Stimulated activated CD4-positive, alpha-beta T cell treated with anti-CD3 and anti-CD28 coated beads, Interleukin-15, amount 100 ng/mL, for 1 hour (primary cell): Measurements from ENCODE around the gene INTS11.

Experiments
- DNase-seq, 2 donors: peaks; one replicate each; pipeline ENCODE4 v3.0.0-alpha.2; 2020; ENCODE audit warnings: low read depth in 1 of 2, low spot score in 1 of 2

INTS11 gene

DNA sequence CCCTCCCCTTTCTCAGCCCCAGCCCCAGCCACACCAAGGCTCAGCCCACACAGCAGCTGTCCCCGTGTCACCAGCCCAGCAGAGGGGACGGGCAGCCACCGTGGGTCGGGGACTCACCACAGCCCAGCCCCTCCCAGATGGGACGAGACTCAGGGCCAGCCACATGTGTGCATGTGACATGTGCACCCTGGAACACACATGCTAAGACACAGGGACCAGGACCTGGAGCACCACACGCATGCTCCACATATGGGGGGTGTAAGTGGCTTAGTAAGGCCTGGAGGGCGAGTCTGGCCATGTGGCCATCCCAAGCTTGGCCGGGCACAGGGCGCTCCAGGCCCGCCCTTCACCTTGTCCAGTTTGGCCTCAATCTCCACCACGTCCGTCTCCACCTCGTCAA is 20.7 kb downstream of the INTS11 start:
- DNase-seq, result no peak

DNA sequence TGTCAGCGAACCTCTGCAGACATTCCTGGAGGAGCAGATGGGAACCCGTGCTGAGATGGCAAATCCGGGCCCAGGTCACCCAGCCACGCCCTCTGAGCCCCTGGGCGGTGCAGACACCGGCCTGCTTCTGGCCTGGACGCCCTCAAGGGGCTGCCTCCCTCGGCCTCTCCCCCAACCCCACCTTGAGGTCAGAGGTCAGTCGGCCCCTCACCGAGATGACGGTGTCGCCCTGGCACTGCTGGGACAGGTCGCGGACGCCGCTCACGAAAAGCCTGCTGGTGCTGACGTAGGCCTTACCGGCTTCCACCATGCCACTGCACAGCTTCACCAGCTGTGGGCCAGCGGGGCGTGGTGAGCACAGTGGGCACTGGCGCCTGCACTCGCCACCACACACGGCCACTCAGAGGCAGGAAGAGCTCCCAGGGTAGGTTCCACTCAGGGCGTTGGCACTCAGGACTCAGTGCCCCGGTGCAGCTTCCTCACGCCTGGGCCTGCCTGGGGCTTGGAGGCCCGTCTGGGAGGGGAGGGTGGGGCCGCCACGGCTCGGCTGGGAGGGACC is 21.4 kb downstream of the INTS11 start:
- DNase-seq, result no peak

DNA sequence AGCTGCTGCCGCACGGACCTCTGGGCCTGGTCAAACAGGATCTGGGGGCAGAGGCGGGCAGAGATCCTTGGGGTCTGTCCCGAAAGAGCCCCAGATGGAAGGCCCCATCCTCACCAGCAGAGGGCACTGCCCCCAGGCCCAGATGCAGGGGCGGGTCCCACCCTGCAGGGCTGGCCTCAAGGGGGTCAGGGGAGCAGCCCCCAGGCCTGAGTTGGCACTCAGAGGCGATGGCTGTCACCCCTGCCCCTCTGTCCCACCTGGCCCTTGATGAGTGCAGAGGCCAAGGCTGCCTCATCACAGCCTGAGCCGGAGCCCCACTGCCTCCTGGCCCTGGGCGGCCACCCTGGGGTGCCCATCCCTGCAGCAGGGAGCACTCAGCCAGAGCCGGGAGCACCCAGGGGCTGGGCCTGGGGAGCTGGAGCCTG is 22.4 kb downstream of the INTS11 start:
- no peak for DNase-seq

DNA sequence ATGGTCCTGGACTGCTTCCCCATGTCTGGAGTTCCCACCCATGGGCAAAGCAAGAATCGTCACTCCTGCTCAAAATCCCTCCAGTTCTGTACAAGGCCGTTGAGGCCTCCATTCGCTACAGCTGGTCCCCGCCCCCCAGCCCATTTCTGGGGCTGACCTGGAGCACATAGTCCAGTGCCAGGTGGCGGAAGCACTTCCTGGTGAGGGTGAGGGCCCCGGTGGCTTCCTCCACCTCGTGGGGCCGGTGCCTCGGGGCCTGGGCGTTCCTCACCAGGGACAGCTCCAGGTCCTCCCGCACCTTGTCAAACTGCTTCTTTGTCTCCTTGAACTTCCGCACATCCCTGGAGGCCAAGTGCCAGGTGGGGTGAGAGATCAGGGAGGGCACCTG is 24.1 kb downstream of the INTS11 start:
- DNase-seq, result no peak

DNA sequence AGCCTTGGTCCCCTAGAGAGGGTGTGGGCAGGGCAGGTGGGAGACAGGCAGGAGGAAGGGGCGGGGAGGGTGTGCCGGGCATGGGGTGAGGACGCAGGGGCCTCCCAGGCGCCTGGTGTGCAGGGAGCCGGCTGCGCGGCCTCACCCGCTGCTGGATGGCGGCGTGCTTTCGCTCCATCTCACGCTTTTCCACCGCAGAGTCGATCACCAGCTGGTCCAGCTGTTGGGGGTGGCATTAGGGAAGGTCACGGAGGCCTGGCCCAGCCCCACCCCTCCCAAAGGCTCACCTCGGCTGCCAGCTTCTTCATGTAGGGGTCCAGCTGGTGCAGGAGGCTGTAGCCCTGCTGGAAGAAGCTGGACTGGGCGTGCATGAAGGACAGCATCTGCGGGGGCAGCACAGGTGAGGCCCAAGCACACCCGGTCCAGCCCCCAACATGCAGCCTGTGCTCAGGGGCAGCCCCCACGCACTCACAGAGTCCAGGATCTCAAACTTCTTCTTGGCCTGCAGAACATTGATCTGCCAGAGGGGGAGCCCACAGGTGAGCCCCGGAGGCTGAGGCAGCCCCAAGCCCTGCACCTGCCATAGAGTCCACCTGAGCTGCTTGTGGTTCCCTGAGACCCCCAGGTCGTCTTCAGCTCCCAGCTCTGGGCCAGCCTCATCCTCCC is 24.6 kb downstream of the INTS11 start:
- no peak for DNase-seq

DNA sequence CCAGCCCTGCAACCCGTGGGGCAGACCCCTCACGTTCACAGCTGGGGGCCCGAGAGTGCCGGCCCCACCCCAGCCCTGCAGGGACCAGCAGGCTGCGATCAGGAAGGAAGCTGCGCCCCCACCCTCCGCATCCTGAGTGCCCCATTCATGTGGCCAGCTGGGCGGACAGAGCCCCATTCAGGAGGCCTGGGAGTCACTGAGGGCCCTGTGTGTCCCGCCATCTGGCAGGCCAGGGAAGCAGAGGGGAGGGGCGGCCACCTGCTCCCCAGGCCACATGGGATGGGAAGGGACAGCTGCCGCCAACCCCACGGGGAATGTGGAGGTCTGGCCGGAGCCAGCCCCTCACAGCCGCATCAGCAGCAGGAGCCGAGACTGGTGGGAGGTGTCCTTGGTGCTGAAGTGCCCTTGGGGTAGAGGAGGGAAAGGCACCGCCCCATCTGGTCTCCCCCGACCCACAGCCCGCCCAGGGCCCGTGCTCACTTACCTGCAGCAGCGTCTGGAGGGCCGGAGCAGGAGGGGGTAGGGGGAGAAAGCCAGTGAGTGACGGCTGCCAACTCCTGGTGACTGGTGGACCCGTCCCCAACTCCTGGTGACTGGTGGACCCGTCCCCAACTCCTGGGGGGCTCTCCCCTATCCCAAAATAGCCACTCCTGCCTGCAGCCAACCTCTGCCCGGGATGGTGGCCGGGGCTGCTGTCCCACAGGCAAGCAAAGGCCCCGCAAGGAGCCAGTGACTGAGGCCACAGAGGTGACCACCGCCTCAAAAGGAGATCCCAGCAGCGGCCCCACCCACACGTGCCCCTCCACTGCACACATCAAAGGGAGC is 25.4 kb downstream of the INTS11 start:
- no peak for DNase-seq

DNA sequence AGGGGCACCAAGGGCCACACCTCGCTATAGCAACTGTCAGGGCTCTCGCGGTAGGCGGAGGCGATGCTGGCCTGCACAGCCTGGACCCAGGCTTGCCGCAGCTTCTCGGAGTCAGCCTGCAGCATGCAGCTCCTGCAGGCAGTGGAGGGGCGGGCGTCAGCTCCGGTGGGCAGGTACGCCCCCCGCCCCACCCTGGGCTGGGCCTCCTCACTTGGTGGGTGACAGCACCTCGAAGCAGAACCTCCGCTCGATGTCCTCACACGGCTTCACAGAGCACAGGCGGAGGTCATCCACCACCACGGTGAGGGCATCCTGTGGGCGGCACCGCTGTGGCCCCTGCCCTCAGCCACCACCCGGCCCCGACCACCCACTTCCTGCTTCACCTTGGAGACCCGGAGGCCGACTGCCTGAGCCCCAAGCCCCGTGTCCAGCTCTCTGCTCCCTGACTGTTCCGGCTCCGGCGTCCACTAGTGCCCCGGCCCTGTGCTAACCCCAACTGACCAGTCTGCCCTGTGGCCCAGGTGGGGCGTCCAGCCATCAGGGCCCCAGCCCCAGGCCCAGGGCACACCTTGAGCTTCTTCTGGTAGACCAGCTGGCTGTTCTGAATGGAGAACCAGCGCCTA is 26.5 kb downstream of the INTS11 start:
- no peak for DNase-seq

DNA sequence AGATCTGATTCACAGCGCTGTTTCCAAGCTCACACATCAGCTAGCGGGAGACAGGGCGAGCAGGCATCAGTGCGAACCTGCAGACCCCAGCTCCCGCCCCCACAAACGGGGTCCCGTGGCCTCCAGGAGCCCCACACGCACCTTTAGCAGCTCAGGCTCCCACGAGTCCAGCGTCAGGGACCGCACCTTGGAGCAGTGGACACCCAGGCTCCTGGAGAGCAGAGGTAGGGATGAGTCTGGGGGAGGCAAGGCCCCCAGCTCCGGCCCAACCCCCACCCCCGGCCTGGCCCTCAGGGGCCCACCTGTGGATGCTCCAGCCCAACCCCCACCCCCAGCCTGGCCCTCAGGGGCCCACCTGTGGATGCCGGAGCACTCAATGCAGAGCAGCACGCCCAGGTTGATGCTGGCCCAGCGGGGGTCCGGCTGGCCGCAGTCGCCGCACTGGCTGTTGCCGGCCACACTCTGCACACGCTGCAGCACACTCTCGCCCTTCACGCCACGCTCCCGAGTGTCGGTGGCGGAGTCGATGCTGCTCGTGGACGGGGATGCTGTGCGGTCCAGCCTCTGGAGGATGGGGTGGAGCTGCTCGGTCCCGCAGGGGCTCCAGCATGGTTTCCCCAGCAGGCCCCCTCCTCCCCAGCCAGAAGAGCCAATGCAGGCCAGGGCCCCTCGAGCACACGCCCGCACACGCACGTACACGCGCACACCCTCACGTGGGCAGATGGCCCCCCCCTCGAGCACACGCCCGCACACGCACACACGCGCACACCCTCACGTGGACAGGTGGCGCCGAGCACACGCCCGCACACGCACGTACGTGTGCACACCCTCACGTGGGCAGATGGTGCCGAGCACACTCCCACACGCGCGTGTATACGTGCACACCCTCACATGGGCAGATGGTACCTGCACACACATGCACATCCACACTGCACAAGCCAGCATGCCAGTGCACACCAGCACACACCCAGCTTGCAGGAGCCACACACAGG is 28.1 kb downstream of the INTS11 start:
- no peak for DNase-seq

DNA sequence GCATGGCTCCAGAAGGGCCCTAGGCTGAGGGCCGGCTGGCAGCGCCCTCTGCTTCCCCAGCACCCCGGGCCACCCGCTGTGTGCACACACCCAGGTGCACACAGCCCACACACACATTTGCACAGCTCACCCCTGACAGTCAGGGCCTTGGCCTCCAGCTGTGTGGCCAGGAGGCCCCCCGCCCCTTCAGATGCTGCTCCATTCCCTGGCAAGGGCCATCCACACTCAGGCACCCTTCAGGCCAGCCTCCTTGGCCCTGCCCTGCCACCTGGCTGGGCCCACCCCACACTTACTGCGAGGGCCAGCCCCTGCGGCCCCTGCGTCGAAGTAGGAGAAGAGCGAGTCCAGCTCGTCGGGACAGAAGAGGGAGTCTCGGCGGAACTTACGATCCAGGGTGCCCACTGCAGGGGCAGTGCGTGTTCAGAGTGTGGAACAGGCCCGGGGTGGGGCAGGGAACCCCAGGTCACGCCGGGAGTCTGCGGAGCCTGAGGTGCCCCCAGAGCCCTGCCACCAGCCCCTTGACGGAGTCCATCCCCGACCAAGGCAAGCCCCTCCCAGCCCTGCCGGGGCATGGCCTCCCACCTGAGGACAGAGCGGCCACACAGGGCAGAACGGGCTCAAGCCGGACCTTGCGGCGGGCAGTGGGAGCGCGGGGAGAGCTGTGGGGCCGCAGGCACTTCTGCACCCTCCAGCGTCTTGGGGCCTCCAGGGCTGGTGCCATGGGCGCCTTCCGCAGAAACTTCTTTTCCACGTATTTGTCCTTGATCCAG is 29.1 kb downstream of the INTS11 start:
- DNase-seq, result no peak

DNA sequence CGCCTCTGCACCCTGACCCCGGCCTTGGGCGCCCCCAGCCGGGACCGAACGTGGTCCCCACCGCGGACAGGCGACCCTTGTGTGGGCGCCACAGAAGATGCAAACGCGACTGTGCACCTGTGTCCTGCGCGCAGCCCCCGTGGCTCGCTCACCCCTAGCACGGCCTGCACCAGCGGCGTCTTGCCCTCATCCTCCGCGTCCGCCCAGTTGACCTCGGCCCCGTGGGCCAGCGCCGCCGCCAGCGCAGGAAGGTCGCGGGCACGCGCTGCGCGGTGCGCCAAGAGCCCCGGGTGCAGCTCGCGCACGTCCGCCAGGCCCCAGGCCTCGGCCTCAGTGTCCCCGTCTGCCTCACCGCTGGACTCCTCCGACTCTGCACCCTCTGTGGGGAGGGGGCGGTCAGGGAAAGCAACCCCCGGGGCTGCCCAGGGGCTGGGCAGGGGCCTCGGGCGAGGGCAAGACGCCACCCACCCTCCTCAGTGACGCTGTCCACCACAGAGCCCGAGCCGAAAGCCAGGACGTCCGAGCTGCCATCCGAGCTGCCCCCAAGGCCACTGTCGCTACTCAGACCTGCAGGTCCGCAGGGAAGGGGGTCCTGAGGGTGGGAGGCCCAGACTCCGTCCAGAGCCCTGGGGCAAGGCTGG is 30.1 kb downstream of the INTS11 start:
- DNase-seq, result no peak

DNA sequence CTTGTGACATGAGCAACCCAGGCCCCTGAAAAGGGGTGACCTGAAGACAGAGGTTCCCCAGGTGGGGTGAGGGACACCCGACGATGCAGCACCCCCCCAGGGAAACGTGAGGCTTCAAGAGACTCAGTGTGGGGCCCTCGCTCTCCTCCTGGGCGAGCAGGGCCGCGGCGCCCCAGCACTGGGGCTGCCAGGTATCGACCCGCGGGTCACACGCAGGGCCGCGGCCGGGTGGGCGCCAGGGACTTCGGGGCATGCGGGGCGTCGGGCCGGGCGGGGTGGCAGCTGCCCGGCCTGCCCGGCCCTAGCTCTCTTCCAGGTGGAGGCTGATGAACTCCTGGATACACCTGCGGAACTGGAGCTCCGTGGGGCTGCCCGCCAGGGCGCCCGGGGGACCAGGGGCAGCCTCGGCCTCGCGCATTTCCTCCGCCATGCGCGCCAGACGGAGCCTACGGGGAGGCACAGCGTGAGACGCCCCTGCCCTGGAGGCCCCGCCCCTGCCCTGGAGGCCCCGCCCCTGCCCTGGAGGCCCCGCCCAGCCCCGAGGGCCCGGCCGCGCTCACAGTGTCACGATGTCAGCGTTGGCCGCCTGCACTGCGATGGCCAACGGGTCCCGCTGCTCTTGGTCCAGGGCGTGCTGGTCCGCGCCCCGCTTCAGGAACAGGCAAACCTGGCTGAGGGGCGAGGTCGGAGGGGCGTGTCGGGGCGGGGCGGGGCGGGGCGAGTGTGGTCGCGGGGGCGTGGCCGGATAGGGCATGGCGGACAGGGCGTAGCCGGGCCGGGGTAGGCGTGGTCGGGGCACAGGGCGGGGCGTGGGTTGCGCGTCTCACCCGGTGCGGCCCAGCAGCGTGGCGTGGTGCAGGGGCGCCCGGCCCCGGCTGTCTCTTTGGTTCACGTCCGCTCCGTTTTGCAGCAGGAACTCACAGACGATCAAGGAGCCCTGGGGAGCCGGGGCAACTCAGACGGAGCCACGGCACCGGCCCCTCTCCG is 30.9 kb downstream of the INTS11 start:
- DNase-seq, result no peak

DNA sequence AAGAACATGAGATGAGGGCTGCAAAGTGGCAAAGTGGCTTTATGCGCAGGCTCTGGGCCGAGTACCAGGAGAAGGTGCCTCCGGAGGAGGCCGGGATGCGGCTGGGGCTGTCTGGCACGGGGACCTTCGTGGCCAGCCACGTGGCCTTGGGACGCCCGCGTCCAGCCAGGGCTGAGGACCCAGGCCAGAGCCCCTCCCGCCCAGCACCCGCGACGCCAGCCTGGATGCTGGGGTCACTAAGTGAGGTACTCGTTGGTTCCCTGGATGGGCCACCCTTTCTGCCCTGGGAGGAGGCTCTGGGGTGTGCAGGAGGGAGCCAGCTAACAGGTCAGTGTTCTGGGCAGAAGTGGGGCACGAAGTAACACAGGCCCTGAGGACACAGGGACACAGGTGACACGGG is 31.6 kb downstream of the INTS11 start:
- no peak for DNase-seq

DNA sequence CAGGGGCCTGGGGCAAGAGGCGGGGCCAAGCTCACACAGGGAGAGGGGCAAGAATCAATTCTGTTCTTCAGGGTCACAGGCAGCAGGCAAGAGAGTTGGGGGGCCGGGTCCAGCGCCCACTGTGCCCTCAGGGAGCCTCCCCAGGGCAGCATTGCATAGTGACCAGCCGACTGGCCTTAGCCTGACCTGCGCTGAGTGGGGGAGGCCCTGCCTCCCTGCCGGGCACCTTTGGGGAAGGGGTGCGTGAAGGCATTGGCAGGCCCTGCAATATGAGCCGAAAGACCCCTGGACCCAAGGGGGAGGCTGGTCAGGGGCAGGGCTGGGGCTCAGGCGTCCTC is 32.0 kb downstream of the INTS11 start:
- DNase-seq, result no peak

DNA sequence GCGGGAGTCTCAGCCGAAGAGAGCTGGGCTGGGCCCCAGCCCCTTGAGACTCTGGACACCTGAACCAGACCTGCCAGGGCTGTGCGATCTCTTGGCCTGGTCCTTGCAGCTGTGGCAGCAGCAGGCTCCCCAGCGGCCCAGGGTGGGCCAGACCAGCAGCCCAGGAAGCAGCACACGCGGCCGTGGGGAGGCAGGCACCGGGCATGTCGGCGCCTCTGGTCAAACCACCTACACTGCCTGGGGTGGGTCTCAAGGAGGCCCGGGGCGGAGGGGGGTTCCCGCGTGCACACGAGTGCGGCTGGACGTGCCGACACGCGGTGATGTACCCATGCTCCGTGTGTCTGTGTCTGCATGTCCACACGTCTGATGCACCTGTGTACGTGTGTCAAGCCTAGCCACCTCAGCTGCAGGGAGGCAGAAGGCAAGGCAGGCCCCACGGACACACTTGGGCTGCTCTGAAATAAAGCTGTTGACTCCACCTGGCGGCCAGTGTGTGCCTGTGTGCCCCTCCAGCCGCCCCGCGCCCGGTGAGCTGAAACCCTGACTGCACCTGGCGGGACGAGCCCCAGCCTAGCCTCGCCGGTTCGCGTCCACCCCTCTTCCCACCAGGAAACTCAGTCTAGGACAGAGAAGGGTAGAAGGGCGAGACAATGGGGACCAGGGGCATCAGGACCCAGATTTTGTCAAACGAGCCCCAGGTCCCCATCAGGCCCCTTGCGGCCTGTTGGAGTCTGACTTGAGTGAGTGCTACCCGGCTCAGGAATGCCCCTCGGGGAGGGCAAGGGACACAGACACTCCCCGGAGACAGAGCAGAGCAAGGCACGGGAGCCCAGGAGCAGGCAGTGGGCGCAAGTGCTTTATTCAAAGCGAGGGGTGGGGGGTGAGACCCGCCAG is 32.7 kb downstream of the INTS11 start:
- peak; percentile 37 to 59 for DNase-seq

DNA sequence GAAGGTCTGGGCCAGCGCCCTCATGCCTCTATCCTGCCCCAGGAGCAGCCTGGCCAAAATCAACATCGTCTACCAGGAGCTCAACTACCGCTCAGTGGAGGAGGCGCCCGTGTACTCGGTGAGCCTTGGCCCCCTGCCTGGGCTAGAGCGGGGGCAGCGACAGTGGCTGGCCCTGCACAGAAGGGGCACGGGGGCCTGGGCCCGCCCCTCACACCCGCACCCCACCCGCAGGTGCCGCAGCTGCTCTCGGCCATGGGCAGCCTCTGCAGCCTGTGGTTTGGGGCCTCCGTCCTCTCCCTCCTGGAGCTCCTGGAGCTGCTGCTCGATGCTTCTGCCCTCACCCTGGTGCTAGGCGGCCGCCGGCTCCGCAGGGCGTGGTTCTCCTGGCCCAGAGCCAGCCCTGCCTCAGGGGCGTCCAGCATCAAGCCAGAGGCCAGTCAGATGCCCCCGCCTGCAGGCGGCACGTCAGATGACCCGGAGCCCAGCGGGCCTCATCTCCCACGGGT is 33.4 kb downstream of the INTS11 start:
- DNase-seq, result no peak

DNA sequence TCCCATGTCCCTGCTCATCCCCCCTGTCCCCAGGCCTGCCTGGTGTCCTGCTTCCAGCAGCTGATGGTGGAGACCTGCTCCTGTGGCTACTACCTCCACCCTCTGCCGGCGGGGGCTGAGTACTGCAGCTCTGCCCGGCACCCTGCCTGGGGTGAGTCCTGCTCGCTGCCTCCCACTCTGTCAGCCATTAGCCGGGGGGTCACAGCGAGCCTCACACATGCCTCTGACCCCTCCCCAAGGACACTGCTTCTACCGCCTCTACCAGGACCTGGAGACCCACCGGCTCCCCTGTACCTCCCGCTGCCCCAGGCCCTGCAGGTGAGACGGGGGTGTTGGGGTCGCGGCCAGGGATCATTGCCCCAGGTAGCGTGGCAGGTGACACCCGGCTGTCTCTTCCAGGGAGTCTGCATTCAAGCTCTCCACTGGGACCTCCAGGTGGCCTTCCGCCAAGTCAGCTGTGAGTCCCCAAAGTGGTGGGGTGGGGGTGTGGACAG is 34.2 kb downstream of the INTS11 start:
- DNase-seq, result peak in 1 of 2 donors; percentile 60
